Amniotic stem cell (primary cell): ENCODE data around the gene ZNF423.

ENCODE experiments used
- DNase-seq: peaks from one replicate; lab custom pipeline; 2025; lab: John Stamatoyannopoulos, UW

Gene ZNF423

GRCh38 chr16:49782405-49782804 lies 73.5 kb downstream of the ZNF423 start:
- DNase-seq, result no peak

- DNase-seq, result no peak
Measured at GRCh38 chr16:49781401-49781800, 74.5 kb downstream of the ZNF423 start.

DNA sequence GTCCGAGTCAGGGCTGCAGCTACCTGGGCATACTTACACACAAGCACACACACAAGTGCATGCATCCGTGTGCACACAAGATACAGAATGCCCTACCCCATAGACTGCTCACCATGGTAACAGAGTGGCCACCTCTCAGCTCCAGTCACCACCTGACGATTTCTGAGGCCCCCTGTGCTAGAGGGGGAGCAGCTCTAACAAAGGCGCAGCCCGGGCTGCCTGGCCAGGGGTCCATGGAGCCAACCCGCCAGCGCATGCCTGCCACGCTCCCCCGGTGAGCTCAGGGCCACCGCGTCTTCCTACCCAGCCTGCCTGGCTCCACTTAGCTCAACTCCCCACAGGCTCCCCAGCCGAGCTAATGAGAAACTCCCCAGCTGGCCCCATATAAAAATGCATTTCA lies 75.5 kb downstream of the ZNF423 start:
- DNase-seq, result no peak

DNA sequence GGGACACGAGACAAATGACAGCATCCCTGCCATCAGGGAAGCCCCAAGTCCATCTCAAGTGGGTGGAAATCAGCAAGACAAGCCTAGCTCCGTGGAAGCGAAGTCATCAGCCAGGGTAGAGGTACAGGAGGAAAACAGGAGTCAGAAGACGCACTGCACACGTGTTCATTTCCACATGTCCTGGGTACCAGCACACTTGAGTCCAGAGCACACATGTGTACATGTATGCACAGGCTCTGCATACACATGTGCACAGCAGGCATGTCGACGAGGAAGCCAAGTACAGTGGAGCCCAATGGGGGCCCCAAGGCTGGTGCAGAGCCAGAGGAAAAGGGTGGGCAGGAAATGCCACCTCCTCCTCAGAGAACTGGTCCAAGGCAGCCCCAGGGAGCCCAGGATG lies 75.9 kb downstream of the ZNF423 start:
- DNase-seq, result no peak

- DNase-seq, result no peak
Measured at GRCh38 chr16:49778202-49778930, 77.5 kb downstream of the ZNF423 start.

DNA sequence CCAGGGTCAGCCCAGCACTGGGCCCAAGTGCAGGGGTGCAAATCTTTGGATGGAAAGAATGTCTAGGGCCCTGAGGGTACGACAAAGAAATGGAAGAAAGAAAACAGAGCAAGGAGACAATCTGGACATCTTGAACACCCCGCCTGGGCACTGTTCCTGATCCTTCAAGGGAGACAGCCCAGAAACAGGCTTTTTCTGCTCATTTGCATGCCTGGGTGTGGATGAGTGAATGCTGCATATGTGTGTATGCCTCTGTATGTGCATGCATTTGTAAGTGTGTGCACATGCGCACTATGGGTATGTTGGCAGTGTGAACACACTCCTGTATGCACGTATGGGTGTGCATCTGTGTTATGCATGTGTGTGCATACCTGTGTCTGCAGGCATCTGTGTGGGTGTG lies 79.2 kb downstream of the ZNF423 start:
- no peak for DNase-seq

GRCh38 chr16:49776085-49776595 lies 79.8 kb downstream of the ZNF423 start:
- DNase-seq, result no peak

GRCh38 chr16:49775581-49775980 lies 80.3 kb downstream of the ZNF423 start:
- no peak for DNase-seq

GRCh38 chr16:49775018-49775417 lies 80.9 kb downstream of the ZNF423 start:
- DNase-seq, result no peak

GRCh38 chr16:49773534-49774475 lies 82.1 kb downstream of the ZNF423 start:
- no peak for DNase-seq

- DNase-seq, result no peak
Measured at GRCh38 chr16:49767998-49768397, 87.9 kb downstream of the ZNF423 start.

DNA sequence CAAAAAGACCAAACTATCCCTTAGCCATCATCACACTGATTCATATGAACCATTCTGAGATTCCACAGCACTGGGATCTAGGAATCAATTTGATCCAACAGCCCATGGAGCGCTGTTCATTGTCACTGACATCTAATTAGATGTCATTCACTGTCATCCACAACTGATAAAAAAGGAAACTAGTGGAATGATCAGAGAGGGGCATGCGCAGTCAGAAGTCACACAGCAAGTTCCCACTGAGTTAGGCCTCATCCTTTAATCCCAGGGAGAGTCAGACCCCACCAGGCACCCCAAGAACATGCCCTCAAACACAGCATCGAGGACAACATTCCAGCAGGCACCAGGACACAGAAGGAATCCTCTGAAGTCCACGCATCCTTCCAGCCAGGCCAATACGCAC lies 88.5 kb downstream of the ZNF423 start:
- no peak for DNase-seq

GRCh38 chr16:49766225-49766624 lies 89.7 kb downstream of the ZNF423 start:
- DNase-seq, result no peak

DNA sequence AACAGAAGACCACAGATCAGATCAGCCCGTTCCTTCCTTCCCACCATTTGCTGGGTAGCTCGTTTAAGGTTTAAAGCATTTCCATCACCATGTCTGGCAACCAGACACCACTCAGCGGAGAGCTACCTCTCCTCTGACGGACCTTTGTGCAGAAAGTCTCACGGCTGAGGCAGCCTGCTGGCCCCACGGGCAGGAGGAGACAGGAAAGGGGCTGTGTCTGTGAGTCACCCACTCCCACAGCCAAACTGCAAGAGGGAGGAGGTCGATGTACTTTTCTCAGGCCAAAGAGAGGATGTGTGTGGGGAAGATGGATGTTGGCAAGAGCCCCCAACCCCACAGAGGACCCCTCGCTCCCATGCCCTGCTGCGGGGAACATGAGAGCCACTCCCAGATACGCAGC lies 92.1 kb downstream of the ZNF423 start:
- no peak for DNase-seq

- no peak for DNase-seq
Measured at GRCh38 chr16:49760815-49761214, 95.1 kb downstream of the ZNF423 start.

DNA sequence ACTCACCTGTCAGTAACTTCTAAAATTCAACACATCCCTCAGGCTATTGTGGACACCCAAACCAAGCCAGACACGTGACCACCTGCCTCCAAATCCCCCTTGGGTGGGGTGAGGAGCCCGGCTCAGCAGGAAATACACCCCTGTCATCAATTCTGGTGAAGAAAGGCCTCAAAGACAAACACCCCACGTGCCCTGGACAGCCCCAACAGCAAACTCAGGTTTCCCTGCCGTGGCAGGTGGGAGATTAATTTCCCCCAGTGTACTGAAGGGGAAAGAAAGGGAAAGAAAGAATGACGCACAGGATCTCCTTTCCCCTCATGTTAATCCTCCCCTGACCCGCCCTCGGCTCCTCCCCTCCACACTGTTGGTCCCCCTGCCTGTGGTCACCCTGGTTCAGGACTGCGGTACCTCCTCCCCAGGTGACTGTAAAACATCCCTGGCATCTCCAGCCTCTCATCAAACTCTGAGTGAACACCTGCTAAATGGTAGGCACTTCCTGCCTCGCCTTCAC lies 98.3 kb downstream of the ZNF423 start:
- no peak for DNase-seq

GRCh38 chr16:49756775-49757558 lies 98.9 kb downstream of the ZNF423 start:
- DNase-seq, result no peak

- no peak for DNase-seq
Measured at GRCh38 chr16:49755716-49756505, 100.0 kb downstream of the ZNF423 start.

GRCh38 chr16:49755313-49755620 lies 100.6 kb downstream of the ZNF423 start:
- DNase-seq, result no peak

DNA sequence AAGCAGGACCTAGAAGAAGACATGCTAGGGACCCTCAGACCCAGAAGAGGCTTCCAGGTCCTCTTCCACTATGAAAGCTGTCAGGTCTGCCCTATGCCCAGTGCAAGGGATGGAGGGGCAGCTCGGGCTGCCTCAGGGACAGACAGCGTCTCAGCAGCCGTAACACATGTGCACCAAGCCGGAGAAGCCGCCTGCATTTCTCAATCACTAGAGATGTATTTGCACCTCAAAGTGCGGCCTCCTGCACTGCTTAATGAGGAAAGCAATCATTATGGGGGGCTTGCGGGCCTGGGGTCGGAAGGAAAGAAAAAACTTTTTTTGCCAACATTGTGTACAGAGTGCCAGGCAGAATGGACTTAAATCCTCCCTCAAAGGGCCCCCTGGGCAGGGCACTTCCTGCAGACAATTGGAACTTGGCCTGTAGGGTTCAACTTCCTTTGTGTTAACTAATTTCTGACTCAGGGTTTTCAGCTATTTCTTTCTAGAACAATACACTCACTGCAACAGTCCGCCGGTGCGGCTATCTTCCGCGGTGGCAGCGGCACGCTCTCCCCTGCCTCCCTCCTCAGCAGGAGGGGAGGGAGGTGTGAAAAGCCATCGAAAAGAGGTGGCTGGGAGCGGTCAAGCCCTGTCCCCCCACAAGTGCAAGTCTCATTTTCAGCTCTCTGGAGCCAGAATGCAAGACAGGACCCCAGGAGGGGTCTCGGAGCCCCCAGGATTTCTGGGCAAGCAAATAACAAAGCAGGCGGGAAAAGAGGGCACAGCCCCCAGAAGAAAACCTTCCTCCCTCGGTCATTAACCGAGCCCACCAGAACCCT lies 101.2 kb downstream of the ZNF423 start:
- no peak for DNase-seq
